ENCODE measurements around the gene SESN2.
"Not testable (repeated sequence)": the region's sequence is repeated elsewhere in the genome, so short reads cannot be mapped to it uniquely, and the experiment has no call there.

The SESN2 gene

DNA sequence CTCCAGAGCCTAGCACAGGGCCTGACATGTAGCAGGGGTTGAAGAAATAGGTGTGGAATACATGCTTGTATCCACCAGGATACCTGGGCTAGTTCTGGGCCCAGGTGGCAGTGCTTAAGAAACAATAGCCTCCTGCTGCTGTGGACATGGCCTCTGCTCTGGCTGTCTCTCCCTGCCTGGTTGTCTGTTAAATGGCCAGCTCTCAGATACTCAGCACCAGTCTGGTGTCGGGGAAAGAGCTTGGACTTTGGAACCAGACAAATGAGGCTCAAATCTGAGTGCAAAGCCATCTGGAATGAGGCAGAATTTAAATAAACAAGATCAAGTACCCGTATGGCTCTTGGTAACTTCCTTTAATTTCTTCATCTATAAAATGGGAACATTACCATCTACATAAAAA lies 31.5 kb downstream of the SESN2 start:
- DNase-seq: no peak

DNA sequence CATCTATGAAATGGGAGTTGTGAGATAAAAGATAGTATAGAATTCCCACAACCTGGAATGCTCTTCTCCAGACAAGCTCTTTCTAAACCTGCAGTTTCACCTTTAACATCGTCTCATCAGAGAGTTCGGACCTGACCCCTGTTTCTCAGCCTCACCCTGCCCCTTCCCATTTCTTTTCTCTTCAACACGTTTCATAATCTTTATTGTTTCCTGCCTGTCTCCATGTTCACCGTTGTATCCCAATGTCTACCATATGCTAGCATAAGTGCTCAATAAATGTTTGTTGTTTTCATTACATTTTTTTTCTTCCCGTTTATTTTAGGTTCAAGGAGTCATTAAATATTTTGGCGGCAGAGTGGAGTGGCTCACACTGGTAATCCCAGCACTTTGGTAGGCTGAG lies 32.4 kb downstream of the SESN2 start:
- DNase-seq: no peak

DNA sequence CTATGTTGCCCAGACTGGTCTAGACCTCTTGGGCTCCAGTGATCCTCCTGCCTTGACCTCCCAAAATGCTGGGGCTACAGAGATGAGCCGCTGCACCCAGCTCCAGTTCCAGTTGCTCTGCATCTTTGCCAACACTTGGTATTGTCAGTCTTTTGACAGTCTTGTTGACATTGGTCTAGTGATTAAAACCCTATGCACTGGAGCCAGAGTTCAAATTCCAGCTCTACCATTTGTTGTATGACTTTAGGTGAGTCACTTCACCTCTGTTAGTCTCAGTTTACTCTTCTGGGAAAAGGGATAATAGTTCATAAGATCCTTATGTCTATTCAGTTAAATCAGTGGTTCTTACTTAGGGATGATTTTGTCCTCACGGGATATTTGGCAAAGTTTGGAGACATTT lies 36.6 kb downstream of the SESN2 start:
- DNase-seq: no peak

DNA sequence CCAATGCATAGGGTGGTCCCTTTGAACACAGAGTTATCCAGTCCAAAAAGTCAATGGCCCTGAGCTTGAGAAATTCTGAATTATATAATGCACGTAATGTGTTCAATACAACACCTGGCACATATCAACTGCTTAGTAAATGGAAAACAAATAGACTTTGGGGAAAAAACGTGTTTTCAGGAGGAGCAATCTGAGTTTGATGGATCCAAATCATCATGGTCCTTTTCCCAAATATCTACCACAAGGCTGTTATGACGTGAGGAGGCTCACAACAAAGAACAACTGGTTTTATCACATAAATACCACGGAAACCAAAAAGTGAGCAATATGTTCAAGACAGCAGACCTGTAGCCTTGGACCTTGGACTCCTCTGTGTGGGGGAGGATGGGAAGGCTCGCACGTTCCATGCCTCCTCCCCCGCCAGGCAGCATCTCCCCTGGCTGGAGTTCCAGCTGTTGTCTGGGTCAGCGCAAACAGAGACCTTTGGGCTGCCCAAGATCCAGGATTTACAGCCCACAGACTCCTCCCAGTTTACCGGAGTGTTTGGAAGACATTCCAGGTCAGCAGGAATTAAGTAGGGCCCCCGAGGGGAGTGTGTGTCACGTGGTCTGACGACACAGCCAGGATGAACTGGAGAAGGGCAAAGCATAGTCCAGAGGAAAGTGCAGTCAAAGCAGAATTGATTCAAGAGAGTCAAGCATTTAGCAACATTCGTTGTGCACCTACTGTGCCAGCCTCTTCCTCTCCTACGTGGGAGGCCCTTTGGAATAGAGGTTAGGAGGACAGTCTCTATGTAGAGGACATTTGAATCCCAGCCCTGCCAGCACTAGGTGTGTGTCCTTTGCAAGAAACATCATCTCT lies 37.3 kb downstream of the SESN2 start:
- no peak for DNase-seq

DNA sequence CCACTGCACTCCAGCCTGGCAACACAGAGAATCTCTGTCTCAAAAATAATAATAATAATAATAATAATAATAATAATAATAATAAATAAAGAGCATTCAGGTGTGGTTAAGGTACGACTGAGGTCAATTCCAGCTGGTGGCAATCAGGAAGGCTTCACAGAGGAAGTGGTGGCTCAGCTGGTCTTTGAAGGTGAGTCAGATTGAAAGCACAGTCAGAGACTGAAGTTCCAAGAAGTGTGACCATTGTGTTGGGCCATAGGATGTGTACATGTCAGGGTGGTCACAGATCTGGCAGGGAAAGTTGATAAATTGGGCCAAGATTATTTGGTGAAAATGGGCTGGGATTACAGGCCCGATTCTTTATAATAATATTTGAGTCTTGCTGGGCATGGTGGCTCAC lies 38.5 kb downstream of the SESN2 start:
- no peak for DNase-seq

DNA sequence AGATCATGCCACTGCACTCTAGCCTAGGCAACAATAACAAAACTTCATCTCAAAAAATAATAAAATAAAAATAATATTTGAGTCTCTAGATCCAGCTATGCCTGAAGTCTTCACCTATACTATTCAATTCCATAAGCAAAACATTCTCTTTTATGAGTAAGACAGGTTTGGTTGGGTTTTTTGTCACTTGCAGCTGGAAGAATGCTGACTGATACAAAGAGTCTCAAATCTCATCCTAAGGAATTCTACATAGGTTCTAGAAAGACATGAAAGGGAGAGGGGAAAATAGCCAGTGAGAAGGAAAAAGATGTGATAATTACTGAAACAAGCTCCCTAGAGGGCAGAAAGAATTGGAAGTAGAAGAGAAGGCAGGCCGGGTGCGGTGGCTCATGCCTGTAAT lies 39.1 kb downstream of the SESN2 start:
- DNase-seq: no peak

DNA sequence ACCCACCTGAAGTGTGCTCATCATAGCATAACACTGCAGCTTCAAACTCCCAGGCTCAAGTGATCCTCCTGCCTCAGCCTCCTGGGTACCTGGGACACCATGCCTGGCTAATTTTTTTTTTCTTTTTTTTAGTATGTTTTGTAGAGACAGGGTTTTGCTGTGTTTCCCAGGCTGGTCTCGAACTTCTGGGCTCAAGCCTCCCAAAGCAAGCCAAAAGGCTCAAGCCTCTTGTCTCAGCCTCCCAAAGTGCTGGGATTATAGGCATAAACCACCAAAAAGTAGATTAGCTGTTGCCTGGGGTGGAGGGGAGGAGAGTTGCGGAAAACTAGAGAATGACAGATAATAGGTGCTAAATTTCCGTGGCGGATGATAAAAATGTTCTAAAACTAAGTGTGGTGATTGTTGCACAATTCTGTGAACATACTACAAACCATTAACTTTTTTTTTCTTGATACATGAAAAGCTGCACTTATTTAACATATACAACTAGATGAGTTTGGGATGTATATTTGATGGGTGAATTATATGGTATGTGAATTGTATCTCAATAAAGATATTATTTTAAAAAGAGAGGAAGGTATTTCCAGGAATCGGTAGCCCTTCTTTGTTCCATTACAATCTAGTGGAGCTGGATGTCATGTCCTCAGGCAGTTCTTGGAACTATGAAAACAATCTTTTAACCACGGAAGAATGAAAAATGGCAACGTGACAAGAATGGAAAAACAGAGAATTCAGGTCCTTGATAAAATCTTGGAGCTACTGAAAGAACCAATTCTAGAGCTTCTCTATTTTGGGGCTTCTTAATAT lies 42.3 kb downstream of the SESN2 start:
- DNase-seq: no peak

DNA sequence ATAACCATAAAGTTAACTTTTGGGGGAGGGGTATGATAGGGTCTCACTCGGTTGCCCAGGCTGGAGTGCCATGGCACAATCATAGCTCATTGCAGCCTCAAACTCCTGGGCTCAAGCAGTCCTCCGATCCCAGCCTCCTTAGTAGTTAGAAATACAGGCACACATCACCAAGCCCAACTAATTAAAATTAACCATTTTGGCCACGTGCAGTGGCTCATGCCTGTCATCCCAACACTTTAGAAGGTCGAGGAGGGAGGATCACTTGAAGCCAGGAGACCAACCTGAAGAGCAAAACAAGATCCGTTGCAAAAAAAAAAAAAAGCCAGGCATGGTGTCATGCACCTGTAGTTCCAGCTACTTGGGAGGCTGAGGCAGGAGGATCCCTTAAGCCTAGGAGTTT lies 42.9 kb downstream of the SESN2 start:
- DNase-seq: no peak

DNA sequence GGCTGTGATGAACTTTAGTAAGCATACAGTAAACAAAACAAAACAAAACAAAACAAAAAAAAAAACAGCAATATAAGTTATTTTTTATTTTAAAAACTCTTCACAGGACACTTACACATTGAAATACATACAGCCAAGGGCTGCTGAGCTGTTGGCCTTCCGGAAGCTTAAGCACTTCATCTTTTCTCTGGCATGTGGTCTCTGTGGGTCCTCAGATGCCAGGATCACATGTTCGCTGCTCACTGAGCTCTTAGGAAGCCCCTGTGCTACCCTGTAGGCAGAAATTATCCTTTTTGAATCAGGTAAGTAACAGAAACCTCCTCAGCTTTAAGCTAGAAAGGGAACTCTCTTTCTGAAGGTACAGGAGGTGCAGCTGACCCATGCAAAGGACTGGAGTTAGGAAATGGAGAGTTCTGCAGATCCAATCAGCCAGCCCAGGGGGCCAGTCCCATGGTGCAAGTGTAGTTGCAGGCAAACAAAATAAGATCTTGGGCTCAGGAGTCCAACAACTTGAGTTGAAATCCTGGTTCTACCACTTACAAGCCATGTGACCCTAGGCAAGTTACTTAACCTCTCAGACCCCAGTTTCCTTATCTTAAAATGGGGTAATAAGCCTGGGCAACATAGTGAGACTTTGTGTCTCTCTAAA lies 47.1 kb downstream of the SESN2 start:
- no peak for DNase-seq

DNA sequence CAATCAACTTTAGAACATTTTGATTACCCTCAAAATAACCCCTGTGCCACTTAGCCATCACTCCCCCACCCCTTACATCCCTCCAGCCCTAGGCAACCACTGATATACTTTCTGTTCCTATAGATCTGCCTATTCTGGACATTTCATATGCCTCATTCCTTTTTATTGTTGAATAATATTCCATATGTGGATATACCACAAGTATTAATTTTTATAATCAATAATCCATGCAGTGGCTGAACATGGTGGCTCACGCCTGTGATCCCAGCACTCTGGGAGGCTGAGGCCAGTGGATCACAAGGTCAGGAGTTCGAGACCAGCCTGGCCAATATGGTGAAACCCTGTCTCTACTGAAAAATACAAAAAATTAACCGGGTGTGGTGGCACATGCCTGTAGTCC lies 49.4 kb downstream of the SESN2 start:
- DNase-seq: no peak

DNA sequence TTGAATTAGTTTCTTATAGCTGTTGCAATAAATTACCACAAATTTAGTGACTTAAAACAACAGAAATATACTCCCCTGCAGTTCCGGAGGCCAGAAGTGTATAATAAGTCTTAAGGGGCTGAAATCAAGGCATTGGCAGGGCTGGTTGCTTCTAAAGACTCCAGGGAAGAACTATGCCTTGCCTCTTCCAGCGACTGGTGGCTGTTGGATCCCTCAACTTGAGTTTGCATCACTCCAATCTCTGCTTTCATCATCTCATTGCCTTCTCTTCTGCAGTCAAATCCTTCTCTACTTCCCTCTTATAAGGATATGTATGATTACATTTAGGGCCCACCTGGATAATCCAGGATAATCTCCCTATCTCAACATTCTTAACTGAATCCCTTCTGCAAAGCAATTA lies 50.4 kb downstream of the SESN2 start:
- DNase-seq: no peak

DNA sequence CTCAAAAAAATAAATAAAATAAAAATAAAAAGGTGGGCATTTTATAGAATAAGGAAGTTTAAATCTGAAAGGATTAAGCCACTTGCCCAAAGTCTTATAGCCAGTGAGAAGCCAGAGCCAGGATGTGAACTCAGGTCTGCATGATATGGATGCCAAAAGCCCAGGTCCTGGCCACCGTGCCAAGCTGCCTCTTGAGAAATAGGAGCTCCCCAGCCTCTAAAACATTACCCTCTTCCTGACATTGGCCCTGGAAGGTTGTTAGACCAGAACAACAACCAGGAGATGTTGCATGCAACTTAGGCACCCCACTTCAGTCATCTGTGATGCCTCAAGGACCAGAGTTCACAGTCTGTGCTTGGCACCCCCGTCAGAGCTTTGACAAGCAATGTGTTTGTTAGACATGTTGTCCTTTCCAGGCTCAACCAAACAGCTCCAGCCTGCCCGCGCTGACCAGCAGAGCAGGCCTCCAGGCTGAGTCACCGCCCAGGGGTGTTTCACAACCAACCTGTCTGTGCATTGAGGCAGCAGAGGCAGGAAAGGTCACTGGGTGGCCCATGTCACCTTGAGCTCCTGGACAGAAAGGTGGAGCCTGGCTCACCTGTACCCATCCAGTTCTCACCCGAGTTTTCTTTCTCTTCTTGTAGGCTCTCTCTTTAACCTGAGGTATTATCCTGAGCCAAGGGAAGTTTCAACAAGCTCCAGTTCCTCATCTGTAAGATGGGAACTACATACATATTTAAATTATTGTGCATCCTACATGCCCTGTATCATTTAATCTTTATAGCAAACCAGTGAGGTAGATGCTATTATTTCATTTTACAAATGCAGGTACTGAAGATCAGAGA lies 54.6 kb downstream of the SESN2 start:
- DNase-seq: no peak

DNA sequence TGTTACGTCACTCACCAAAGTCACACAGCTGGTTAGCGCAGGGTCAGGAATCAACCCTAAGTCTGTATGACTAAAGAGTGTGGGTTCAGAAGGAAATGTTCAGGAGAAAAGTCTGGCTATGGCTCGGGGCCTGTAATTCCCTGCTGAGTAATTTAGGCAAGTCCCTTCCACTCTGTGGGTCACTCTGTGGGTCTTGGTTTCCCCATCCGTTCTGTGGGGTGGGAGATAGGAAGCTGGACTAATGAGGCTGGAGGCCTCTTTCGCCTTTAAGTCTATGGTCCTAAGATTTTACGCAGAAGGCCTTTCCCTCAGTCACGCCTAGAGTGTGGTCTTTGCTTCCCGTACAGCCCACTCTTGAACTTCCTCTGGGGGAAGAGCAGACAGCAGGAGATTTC lies 55.2 kb downstream of the SESN2 start:
- DNase-seq: no peak

DNA sequence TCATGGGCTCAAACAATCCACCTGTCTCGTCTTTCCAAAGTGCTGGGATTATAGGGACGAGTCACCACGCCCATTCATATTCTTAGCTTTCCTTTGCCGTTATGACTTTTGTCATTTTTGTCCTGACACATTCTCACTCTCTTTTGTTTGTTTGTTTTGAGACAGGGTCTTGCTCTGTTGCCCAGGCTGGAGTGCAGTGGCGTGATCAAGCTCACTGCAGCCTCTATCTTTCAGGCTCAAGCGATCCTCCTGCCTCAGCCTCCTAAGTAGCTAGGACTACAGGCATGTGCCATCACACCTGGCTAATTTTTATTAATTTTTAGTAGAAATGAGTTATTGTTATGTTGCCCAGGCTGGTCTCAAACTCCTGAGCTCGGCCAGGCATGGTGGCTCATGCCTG lies 57.7 kb downstream of the SESN2 start:
- no peak for DNase-seq

DNA sequence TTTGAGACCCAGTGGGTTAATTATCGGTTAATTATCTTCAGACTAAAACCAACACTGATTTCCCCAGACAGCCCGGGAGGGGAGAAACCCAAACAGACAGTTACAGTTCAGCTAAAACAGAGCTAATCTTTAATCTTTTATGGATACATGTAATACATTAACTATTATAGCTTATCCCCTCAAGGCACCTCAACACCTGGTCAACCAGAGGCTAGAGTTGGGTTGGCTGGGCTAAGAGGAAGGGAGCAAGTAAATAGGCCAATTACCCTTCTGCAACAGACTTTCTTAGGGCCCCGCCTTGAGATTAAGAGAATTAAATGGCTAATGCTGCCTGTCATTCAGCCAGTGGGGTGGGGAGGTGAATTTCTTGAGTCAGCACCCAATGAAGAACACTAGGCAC lies 62.9 kb downstream of the SESN2 start:
- no peak for DNase-seq

DNA sequence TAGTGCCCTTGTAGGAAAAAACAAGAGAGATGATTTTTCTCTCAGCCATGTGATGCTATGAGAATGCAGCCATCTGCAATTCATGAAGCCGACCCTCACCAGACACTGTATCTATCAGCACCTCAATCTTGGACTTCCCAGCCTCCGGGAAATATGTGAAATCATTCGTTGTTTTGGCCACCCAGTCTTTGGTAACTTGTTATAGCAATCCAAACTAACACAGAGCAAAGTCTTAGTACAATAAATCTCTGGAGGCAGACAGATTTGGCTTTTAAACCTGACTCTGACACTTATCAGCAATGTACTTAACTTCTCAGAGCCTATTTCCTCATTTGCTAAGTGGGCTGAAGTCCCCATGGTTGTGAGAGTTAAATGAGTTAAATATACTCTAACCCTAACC lies 64.4 kb downstream of the SESN2 start:
- DNase-seq: no peak

DNA sequence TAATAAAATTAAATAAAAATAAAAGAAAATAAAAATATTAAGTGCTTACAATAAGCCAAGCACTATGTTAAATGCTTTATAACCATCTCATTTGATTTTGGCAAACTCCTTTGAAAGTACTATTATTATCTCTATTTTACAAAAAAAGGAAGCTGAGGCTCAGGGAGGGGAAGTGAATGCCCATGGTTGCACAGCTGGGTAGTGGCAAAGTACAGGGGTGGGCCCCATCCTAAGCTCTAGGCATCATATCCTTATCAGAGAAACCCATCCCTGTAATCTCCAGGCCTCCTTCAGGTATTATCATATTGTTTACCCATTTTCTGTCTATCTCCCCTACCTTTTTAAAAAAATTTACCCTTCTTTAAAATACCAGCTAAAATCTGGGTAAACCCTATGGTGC lies 67.2 kb downstream of the SESN2 start:
- no peak for DNase-seq

DNA sequence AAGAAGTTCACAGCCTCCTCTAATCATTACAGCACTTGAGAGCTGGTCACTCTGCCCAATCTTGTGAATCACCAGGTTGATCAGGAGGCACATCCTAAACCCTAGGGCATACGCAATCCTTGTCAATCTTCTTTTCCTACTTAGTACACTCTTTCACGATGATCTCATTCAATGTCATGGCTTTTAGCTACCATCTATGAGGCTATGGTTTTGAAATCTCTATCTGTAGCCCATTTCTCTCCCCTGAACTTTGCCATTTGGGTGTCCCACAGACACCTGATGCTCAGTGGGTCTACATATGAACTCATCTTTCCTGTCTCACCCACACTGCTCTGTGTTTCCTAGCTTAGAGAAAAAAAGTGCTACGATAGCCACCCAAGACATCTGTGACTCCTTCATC lies 67.7 kb downstream of the SESN2 start:
- DNase-seq: no peak

DNA sequence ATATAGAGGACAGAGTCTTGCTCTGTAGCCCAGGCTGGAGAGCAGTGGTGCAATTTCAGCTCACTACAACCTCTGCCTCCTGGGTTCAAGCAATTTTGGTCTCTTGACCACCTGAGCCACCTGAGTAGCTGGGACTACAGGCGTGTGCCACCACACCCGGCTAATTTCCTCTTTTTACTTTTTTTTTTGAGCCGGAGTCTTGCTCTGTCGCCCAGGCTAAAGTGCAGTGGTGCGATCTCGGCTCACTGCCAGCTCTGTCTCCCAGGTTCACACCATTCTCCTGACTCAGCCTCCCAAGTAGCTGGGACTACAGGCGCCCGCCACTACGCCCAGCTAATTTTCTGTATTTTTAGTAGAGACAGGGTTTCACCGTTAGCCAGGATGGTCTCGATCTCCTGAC lies 68.1 kb downstream of the SESN2 start:
- DNase-seq: not testable (repeated sequence)

DNA sequence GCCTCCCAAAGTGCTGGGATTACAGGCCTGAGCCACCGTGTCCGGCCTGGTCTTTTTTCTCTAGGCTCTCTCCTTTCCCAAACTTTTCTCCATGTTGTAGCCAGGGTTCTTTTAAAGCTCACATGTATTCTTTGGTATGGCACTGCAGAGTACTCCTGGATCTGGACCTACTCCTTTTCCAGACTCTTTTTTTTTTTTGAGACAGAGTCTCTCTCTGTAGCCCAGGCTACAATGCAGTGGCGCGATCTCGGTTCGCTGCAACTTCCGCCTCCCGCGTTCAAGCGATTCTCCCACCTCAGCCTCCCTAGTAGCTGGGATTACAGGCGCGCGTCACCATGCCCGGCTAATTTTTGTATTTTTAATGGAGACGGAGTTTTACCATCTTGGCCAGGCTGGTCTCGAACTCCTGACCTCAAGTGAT lies 68.9 kb downstream of the SESN2 start:
- peak; percentile 8 for DNase-seq

DNA sequence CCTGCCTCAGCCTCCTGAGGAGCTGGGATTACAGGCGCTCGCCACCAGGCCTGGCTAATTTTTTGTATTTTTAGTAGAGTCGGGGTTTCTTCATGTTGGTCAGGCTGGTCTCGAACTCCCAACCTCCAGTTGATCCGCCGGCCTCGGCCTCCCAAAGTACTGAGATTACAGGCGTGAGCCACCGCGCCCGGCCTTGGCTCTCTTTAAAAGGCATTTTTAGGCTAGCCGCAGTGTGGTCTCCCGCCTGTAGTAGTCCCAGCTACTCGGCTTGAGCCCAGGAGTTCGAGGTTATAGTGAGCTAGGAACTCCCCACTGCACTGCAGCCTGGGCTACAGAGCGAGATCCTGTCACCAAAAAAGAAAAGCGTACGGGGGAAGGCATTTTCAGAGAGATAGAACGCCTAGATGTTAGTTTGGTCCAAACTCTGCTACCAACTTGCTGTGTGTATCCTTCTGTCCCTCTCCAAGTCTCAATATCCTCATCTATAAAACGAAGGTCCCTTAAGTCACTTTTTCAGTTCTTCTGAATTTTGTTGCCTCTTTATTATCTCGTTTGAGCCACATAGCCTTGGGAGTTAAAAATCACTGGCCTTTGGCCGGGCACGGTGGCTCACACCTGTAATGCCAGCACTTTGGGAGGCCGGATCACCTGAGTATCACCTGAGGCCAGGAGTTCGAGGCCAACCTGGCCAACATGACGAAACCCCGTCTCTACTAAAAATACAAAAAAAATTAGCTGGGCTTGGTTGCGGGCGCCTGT lies 70.3 kb downstream of the SESN2 start:
- DNase-seq: peak; percentile 34

All from activated CD4-positive, alpha-beta T cell treated with anti-CD3 and anti-CD28 coated beads for 1 hour (primary cell).